Neural cell (in vitro differentiated cells): Measurements from ENCODE around the gene TSPAN1. TPM values are rescaled to one million over a fixed set of nuclear protein-coding genes. Genes with fewer than 3 reads are reported as not detected.

Experiments
- H2AFZ ChIP-seq: fragments of 200-600, 300-800 bp; sonication (generic), shearing (Covaris generic); 2 replicates; pipeline ENCODE4 v1.6.0; 2014; ENCODE audit warnings: low read depth, mild to moderate bottlenecking, antibody characterized with exemption, low read length, moderate library complexity
- H3F3A ChIP-seq: fragments of 200-600 bp; shearing (Covaris generic); 2 replicates; pipeline ENCODE4 v1.6.1; 2016; ENCODE audit warnings: mild to moderate bottlenecking, moderate library complexity, mixed read lengths, antibody characterized with exemption, low read length; ENCODE audit not compliant: insufficient read depth, poor library complexity, severe bottlenecking
- H3K27ac ChIP-seq: fragments of 200-600, 300-800 bp; sonication (generic), shearing (Covaris generic); 2 replicates; pipeline ENCODE4 v1.5.1; 2014; ENCODE audit warnings: mild to moderate bottlenecking, low read length, moderate library complexity
- H3K27me3 ChIP-seq: fragments of 300-800, 200-600 bp; sonication (generic), shearing (Covaris generic); 2 replicates; pipeline ENCODE4 v1.6.0; 2014; ENCODE audit warnings: mild to moderate bottlenecking, low read depth, low read length, moderate library complexity; ENCODE audit not compliant: insufficient read depth
- H3K36me3 ChIP-seq: fragments of 300-800, 200-600 bp; sonication (generic), shearing (Covaris generic); 2 replicates; pipeline ENCODE4 v1.5.1; 2014; ENCODE audit warnings: mild to moderate bottlenecking, antibody characterized with exemption, low read length, moderate library complexity; ENCODE audit not compliant: insufficient read depth
- H3K4me2 ChIP-seq: fragments of 300-800, 200-600 bp; sonication (generic), shearing (Covaris generic); 2 replicates; pipeline ENCODE4 v1.6.0; 2014; ENCODE audit warnings: mild to moderate bottlenecking, low read length
- H3K4me3 ChIP-seq: fragments of 300-800, 200-600 bp; sonication (generic), shearing (Covaris generic); 2 replicates; pipeline ENCODE4 v1.5.1; 2014; ENCODE audit warnings: mild to moderate bottlenecking, low read length, moderate library complexity
- H3K79me2 ChIP-seq: fragments of 200-600 bp; shearing (Covaris generic); replicated peaks from 2 replicates; pipeline ENCODE4 v1.6.0; 2014; ENCODE audit warnings: mild to moderate bottlenecking, low read length, moderate library complexity; ENCODE audit not compliant: insufficient read depth
- H3K9ac ChIP-seq: fragments of 300-800, 200-600 bp; sonication (generic), shearing (Covaris generic); 2 replicates; pipeline ENCODE4 v1.6.1; 2016; ENCODE audit warnings: mild to moderate bottlenecking, low read length, mixed read lengths
- H3K9me2 ChIP-seq: fragments of 200-600 bp; shearing (Covaris generic); 2 replicates; pipeline ENCODE4 v1.6.1; 2016; ENCODE audit warnings: mild to moderate bottlenecking, low read length, mixed read lengths; ENCODE audit not compliant: insufficient read depth
- H3K9me3 ChIP-seq: fragments of 200-600, 300-800 bp; sonication (generic), shearing (Covaris generic); 2 replicates; pipeline ENCODE4 v1.6.1; 2016; ENCODE audit warnings: mild to moderate bottlenecking, mixed run types, low read length, moderate library complexity, mixed read lengths
- H4K20me1 ChIP-seq: fragments of 200-600 bp; shearing (Covaris generic); 2 replicates; pipeline ENCODE4 v1.6.1; 2016; ENCODE audit warnings: mild to moderate bottlenecking, mixed run types; ENCODE audit not compliant: insufficient read depth
- EP300 ChIP-seq: fragments of 450-650 bp; conservative IDR thresholded peaks from 2 replicates; pipeline ENCODE4 v1.6.1; 2014; ENCODE audit warnings: antibody characterized with exemption, mild to moderate bottlenecking, moderate library complexity; ENCODE audit not compliant: poor library complexity, severe bottlenecking
- EZH2 ChIP-seq: fragments of 200-600, 300-800 bp; shearing (Covaris generic), sonication (generic); IDR thresholded peaks from 2 replicates; pipeline ENCODE4 v1.6.1; 2014; ENCODE audit warnings: antibody characterized with exemption, low read length, borderline replicate concordance, mild to moderate bottlenecking; ENCODE audit not compliant: insufficient read depth, poor library complexity, severe bottlenecking
- MXI1 ChIP-seq: fragments of 450-650 bp; conservative IDR thresholded peaks from 2 replicates; pipeline ENCODE4 v1.6.1; 2014; ENCODE audit warnings: antibody characterized with exemption, mild to moderate bottlenecking; ENCODE audit not compliant: poor library complexity, severe bottlenecking
- POLR2AphosphoS5 ChIP-seq: IDR thresholded peaks from 2 replicates; pipeline ENCODE4 v1.6.1; 2012
- SMC3 ChIP-seq: fragments of 450-650 bp; conservative IDR thresholded peaks from 2 replicates; pipeline ENCODE4 v1.6.1; 2014; ENCODE audit warnings: antibody characterized with exemption, mild to moderate bottlenecking, moderate library complexity; ENCODE audit not compliant: poor library complexity
- TAF1 ChIP-seq: IDR thresholded peaks from 2 replicates; pipeline ENCODE4 v1.6.1; 2012; ENCODE audit warnings: low read depth
- polyA plus RNA-seq: library from polyadenylated mRNA; depleted of rRNA; stranded (reverse); fragments of >200 nt; gene quantifications from 2 replicates; pipeline ENCODE4 v1.2.3, GENCODE V29; 2014
- TF ChIP-seq, protein P1 (sequence below): IDR thresholded peaks from 2 replicates; pipeline ENCODE4 v1.6.1; 2012; ENCODE audit warnings: borderline replicate concordance
- TF ChIP-seq, protein P2 (sequence below): fragments of 450-650 bp; IDR thresholded peaks from 2 replicates; pipeline ENCODE4 v1.5.1; 2014; ENCODE audit warnings: antibody characterized with exemption, mild to moderate bottlenecking, moderate library complexity; ENCODE audit not compliant: poor library complexity, severe bottlenecking

Gene TSPAN1
- polyA plus RNA-seq, 1 donor from 2014 or later: 0.62 TPM

DNA sequence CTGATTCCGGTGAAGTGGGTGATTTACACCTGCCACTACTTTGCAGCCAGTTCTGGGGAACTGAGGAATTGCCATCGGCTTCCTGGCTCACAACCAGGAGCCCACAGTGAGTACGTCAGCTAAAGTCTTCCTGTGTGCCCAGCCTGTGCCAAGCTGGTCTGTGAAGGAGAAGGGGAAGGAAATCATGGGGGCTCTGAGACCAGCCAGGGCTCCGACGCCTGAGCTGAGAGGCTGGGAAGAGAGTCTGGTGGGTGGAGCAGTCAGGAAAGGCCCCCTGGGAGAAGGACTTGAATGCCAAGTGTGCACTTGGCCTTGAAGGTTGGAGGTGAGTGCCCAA lies 29.5 kb downstream of the TSPAN1 start:
- TF ChIP-seq EP300: no peak
- TF ChIP-seq POLR2AphosphoS5: no peak
- no peak for TF ChIP-seq EZH2
- TF ChIP-seq, protein P1, sequence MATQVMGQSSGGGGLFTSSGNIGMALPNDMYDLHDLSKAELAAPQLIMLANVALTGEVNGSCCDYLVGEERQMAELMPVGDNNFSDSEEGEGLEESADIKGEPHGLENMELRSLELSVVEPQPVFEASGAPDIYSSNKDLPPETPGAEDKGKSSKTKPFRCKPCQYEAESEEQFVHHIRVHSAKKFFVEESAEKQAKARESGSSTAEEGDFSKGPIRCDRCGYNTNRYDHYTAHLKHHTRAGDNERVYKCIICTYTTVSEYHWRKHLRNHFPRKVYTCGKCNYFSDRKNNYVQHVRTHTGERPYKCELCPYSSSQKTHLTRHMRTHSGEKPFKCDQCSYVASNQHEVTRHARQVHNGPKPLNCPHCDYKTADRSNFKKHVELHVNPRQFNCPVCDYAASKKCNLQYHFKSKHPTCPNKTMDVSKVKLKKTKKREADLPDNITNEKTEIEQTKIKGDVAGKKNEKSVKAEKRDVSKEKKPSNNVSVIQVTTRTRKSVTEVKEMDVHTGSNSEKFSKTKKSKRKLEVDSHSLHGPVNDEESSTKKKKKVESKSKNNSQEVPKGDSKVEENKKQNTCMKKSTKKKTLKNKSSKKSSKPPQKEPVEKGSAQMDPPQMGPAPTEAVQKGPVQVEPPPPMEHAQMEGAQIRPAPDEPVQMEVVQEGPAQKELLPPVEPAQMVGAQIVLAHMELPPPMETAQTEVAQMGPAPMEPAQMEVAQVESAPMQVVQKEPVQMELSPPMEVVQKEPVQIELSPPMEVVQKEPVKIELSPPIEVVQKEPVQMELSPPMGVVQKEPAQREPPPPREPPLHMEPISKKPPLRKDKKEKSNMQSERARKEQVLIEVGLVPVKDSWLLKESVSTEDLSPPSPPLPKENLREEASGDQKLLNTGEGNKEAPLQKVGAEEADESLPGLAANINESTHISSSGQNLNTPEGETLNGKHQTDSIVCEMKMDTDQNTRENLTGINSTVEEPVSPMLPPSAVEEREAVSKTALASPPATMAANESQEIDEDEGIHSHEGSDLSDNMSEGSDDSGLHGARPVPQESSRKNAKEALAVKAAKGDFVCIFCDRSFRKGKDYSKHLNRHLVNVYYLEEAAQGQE: no peak
- no peaks in the 10 kb centered on the region for H3K9me2 ChIP-seq
- H3K27me3 ChIP-seq: peaks cover 11% of the 10 kb centered on the region
- H3K9ac ChIP-seq: no peak overlapping the region
- H2AFZ ChIP-seq: no peak overlapping the region
- H3K4me3 ChIP-seq: no peak overlapping the region
- H3F3A ChIP-seq: no peaks in the 10 kb centered on the region
- no peaks in the 10 kb centered on the region for H3K36me3 ChIP-seq
- H3K79me2 ChIP-seq: no peaks in the 10 kb centered on the region
- H3K9me3 ChIP-seq: no peaks in the 10 kb centered on the region
- no peak overlapping the region for H3K4me2 ChIP-seq
- H4K20me1 ChIP-seq: no peaks in the 10 kb centered on the region
- no peak overlapping the region for H3K27ac ChIP-seq

DNA sequence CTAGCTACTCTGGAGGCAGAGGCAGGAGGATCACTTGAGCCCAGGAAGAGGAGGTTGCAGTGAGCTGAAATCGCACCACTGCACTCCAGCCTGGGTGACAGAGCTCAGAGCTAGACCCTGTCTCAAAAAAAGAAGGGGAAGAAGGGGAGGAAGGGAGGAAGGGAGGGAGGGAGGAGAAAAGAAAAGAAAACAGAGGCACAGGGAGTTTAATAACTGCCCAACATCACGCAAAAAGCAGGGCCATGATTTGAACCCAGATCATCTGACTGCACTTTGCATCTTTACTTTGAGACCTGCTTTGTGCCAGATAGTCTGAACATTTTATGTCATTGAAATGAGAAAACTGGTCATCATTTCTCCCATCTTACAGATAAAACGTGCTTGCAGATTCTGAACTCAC lies 30.3 kb downstream of the TSPAN1 start:
- TF ChIP-seq EP300 (no peak), MXI1 (no peak), SMC3 (no peak), POLR2AphosphoS5 (no peak)
- TF ChIP-seq, protein P2, sequence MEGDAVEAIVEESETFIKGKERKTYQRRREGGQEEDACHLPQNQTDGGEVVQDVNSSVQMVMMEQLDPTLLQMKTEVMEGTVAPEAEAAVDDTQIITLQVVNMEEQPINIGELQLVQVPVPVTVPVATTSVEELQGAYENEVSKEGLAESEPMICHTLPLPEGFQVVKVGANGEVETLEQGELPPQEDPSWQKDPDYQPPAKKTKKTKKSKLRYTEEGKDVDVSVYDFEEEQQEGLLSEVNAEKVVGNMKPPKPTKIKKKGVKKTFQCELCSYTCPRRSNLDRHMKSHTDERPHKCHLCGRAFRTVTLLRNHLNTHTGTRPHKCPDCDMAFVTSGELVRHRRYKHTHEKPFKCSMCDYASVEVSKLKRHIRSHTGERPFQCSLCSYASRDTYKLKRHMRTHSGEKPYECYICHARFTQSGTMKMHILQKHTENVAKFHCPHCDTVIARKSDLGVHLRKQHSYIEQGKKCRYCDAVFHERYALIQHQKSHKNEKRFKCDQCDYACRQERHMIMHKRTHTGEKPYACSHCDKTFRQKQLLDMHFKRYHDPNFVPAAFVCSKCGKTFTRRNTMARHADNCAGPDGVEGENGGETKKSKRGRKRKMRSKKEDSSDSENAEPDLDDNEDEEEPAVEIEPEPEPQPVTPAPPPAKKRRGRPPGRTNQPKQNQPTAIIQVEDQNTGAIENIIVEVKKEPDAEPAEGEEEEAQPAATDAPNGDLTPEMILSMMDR: no peak
- no peaks in the 10 kb centered on the region for H3K79me2 ChIP-seq
- H2AFZ ChIP-seq: no peak overlapping the region
- peaks cover 11% of the 10 kb centered on the region for H3K27me3 ChIP-seq
- no peak overlapping the region for H3K27ac ChIP-seq
- H3F3A ChIP-seq: no peaks in the 10 kb centered on the region
- no peaks in the 10 kb centered on the region for H4K20me1 ChIP-seq
- H3K4me3 ChIP-seq: no peak overlapping the region
- no peaks in the 10 kb centered on the region for H3K9me2 ChIP-seq
- H3K36me3 ChIP-seq: no peaks in the 10 kb centered on the region
- no peak overlapping the region for H3K9ac ChIP-seq
- no peak overlapping the region for H3K4me2 ChIP-seq
- no peaks in the 10 kb centered on the region for H3K9me3 ChIP-seq

DNA sequence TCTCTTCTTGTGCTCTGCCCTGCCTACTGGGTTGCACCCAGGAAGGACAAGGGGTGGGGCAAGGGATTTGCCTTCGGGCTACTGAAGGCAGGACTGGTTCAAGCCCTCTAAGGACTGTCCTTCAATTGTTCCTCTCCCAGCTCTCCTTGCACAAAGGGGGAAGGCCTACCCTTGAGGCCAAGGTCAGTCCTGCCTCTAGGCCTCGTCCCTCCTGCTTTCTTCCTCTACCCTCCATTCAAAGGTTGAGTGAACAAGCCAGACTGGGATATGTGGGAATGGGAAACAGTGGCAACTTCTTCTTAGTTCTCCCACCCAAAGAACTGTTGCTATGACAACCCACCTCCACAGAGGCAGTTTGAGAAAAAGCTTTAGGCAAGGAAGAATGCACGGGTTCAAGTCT lies 30.9 kb downstream of the TSPAN1 start:
- no peaks in the 10 kb centered on the region for H3K9me3 ChIP-seq
- no peak overlapping the region for H3K9ac ChIP-seq
- H3K4me3 ChIP-seq: no peak overlapping the region
- no peak overlapping the region for H3K4me2 ChIP-seq
- H2AFZ ChIP-seq: no peak overlapping the region
- no peaks in the 10 kb centered on the region for H3K36me3 ChIP-seq
- no peaks in the 10 kb centered on the region for H3F3A ChIP-seq
- H4K20me1 ChIP-seq: no peaks in the 10 kb centered on the region
- peaks cover 11% of the 10 kb centered on the region for H3K27me3 ChIP-seq
- H3K9me2 ChIP-seq: no peaks in the 10 kb centered on the region
- no peak overlapping the region for H3K27ac ChIP-seq
- TF ChIP-seq, protein P1: no peak
- no peak for TF ChIP-seq TAF1
- TF ChIP-seq POLR2AphosphoS5: no peak
- TF ChIP-seq SMC3: no peak
- H3K79me2 ChIP-seq: no peaks in the 10 kb centered on the region
